Keratinocyte (primary cell): ENCODE results near the gene TNFAIP2. TPM values are rescaled to one million over a fixed set of nuclear protein-coding genes. Genes with fewer than 3 reads are reported as not detected.

ENCODE experiments used
- DNase-seq: peaks from one replicate; pipeline ENCODE4 v3.0.0-alpha.2; 2011; ENCODE audit warnings: low read depth, missing footprints, low spot score
- FAIRE-seq: peaks from 2 replicates; lab custom pipeline; 2011; peaks lifted over from hg19 to GRCh38; lab: Jason Lieb, UNC
- H2AFZ ChIP-seq: 2 replicates; pipeline ENCODE4 v1.6.0; 2012; ENCODE audit warnings: low read length, control low read depth, inconsistent platforms; ENCODE audit not compliant: control insufficient read depth
- H3K27ac ChIP-seq: 2 replicates; pipeline ENCODE4 v1.5.1; 2011; ENCODE audit warnings: low read length; ENCODE audit not compliant: control insufficient read depth, insufficient read depth
- H3K27me3 ChIP-seq: 3 replicates; pipeline ENCODE4 v1.6.0; 2011; ENCODE audit warnings: low read length; ENCODE audit not compliant: control insufficient read depth, insufficient read depth; ENCODE audit errors: extremely low read depth
- H3K36me3 ChIP-seq, 2 experiments: 2 replicates in 1 of 2; 3 replicates in 1 of 2; pipeline ENCODE4 v1.5.1; 2011; ENCODE audit warnings: low read length in 2 of 2, mild to moderate bottlenecking in 1 of 2; ENCODE audit not compliant: control insufficient read depth in 2 of 2, insufficient read depth in 2 of 2; ENCODE audit errors: extremely low read depth in 1 of 2
- H3K4me1 ChIP-seq: 3 replicates; pipeline ENCODE4 v1.5.1; 2011; ENCODE audit warnings: low read length; ENCODE audit not compliant: control insufficient read depth, insufficient read depth; ENCODE audit errors: extremely low read depth
- H3K4me2 ChIP-seq: 3 replicates; pipeline ENCODE4 v1.6.0; 2011; ENCODE audit warnings: low read depth, low read length; ENCODE audit not compliant: control insufficient read depth, insufficient read depth; ENCODE audit errors: extremely low read depth
- H3K4me3 ChIP-seq, 3 experiments: fragments of 200-600 bp in 1 of 3; sonication (generic) in 1 of 3; 2 replicates in 2 of 3; 3 replicates in 1 of 3; pipeline ENCODE4 v1.5.1; 2011 to 2016; ENCODE audit warnings: low read length in 3 of 3, mild to moderate bottlenecking in 3 of 3, control low read depth in 2 of 3, inconsistent platforms in 1 of 3, low read depth in 1 of 3, mixed read lengths in 1 of 3, mixed run types in 1 of 3, moderate library complexity in 1 of 3; ENCODE audit not compliant: control insufficient read depth in 2 of 3, insufficient read depth in 2 of 3; ENCODE audit errors: extremely low read depth in 1 of 3
- H3K79me2 ChIP-seq: 2 replicates; pipeline ENCODE4 v1.6.0; 2012; ENCODE audit warnings: low read length; ENCODE audit not compliant: control insufficient read depth, insufficient read depth
- H3K9ac ChIP-seq: 3 replicates; pipeline ENCODE4 v1.6.0; 2011; ENCODE audit warnings: low read length; ENCODE audit not compliant: control insufficient read depth, insufficient read depth; ENCODE audit errors: extremely low read depth
- H3K9me1 ChIP-seq: 3 replicates; pipeline ENCODE4 v1.6.0; 2011; ENCODE audit warnings: low read length; ENCODE audit not compliant: control insufficient read depth, insufficient read depth; ENCODE audit errors: extremely low read depth
- H3K9me3 ChIP-seq: 2 replicates; pipeline ENCODE4 v1.5.1; 2012; ENCODE audit warnings: low read depth, low read length; ENCODE audit not compliant: control insufficient read depth
- H4K20me1 ChIP-seq: 3 replicates; pipeline ENCODE4 v1.6.0; 2011; ENCODE audit warnings: low read length; ENCODE audit not compliant: control insufficient read depth, insufficient read depth; ENCODE audit errors: extremely low read depth
- EZH2 ChIP-seq: IDR thresholded peaks from one replicate; pipeline ENCODE4 v1.6.1; 2012; ENCODE audit warnings: inconsistent platforms, mild to moderate bottlenecking, low read length, moderate library complexity
- dilution Hi-C: fragments of 300-500 bp; cut with MboI; formaldehyde crosslinking; loops from one replicate; pipeline ENCODE4 v1.7.0; 2020; ENCODE audit warnings: low sequenced_read_pairs; ENCODE audit not compliant: extremely low pct_ligation_motif_present
- polyA plus RNA-seq, 5 experiments: library from polyadenylated mRNA; depleted of rRNA in 3 of 5; stranded (reverse) in 3 of 5; stranded (forward) in 1 of 5; unstranded in 1 of 5; fragments of >200 nt; gene quantifications; 1 replicate in 1 of 5; 2 replicates in 3 of 5; 3 replicates in 1 of 5; pipeline versions ENCODE4 v1.2.1 to v1.2.3, GENCODE V29; 2011 to 2012; ENCODE audit warnings: missing spikeins in 2 of 5, low read depth in 1 of 5, low replicate concordance in 1 of 5
- TF ChIP-seq, protein P1 (sequence below), 3 experiments: IDR thresholded peaks in 1 of 3; conservative IDR thresholded peaks in 1 of 3; optimal IDR thresholded peaks in 1 of 3; 2 replicates in 2 of 3; 3 replicates in 1 of 3; pipeline versions ENCODE3 to v1.5.1; 2011; ENCODE audit warnings: low read length in 3 of 3, mild to moderate bottlenecking in 3 of 3, moderate library complexity in 2 of 3, control low read depth in 1 of 3, inconsistent platforms in 1 of 3; ENCODE audit not compliant: insufficient read depth in 2 of 3; ENCODE audit errors: extremely low read depth in 1 of 3

The TNFAIP2 gene
- polyA plus RNA-seq, 1 donor (not counting 4 experiments of a cell fraction or from before 2014, with no cell fraction given): 0.71 TPM

DNA sequence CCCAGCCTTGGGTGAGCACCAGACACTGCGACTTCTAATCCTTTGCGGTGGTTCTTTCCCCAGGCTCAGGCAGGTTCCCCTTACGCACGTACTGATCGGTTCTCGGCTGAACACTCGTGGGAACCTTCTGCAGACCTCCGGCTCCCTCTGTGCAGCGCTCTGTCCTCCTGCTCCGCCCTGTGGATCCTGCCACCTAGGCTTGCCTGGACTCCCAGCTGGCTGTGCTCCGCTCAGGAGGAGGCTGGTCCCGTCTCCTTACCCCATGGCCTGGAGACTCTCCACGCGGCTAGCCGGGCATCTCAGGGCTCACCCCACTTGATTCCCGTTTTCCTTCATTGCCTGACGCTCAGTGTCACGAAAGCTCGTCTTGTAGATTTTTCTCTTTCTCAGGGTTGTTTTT is 34.7 kb downstream of the TNFAIP2 start:
- Histone ChIP-seq H3K4me3 (no peak overlapping the region), H3K27ac (no peak overlapping the region), H3K4me1 (no peaks in the 10 kb centered on the region), H3K9ac (no peak overlapping the region), H3K9me3 (no peaks in the 10 kb centered on the region), H3K9me1 (no peaks in the 10 kb centered on the region), H4K20me1 (no peaks in the 10 kb centered on the region), H3K36me3 (no peaks in the 10 kb centered on the region), H2AFZ (no peak overlapping the region), H3K79me2 (no peaks in the 10 kb centered on the region), H3K4me2 (no peak overlapping the region), H3K27me3 (peaks cover 18% of the 10 kb centered on the region)
- DNase-seq: no peak
- TF ChIP-seq, protein P1, sequence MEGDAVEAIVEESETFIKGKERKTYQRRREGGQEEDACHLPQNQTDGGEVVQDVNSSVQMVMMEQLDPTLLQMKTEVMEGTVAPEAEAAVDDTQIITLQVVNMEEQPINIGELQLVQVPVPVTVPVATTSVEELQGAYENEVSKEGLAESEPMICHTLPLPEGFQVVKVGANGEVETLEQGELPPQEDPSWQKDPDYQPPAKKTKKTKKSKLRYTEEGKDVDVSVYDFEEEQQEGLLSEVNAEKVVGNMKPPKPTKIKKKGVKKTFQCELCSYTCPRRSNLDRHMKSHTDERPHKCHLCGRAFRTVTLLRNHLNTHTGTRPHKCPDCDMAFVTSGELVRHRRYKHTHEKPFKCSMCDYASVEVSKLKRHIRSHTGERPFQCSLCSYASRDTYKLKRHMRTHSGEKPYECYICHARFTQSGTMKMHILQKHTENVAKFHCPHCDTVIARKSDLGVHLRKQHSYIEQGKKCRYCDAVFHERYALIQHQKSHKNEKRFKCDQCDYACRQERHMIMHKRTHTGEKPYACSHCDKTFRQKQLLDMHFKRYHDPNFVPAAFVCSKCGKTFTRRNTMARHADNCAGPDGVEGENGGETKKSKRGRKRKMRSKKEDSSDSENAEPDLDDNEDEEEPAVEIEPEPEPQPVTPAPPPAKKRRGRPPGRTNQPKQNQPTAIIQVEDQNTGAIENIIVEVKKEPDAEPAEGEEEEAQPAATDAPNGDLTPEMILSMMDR (optimal IDR thresholded peaks at IDR 0.05 in 1 of 3, IDR thresholded peaks at IDR 0.05 in 1 of 3, conservative IDR thresholded peaks at IDR 0.05 in 1 of 3; ENCODE audit: extremely low read depth in 1 of 3, insufficient read depth in 2 of 3, low read length in 3 of 3): no peak
- TF ChIP-seq EZH2: no peak
- no peak for FAIRE-seq
- dilution Hi-C loops: no loop called here

DNA sequence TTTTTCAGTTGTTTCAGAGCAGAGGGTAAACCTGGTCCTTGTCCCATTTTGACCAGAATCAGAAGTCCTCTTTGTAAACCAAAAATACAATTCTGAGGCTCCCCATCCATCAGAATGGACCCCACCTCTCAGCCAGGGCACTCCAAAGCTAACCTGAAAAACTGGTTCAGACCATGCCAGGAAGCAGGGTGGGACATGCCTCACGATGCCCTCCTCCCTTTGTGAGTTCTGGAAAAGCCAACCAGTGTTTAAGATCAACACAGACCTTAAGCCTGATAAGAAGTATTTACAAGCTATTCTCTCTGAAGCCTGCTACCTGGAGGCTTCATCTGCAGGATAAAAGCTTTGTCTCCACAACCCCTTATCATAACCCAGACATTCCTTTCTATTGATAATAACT is 35.4 kb downstream of the TNFAIP2 start:
- H4K20me1 ChIP-seq: no peaks in the 10 kb centered on the region
- H3K9ac ChIP-seq: no peak overlapping the region
- no peak overlapping the region for H2AFZ ChIP-seq
- no peak overlapping the region for H3K27ac ChIP-seq
- FAIRE-seq (no peak), DNase-seq (no peak)
- no peak overlapping the region for H3K4me2 ChIP-seq
- dilution Hi-C loops: no loop called here
- no peak overlapping the region for H3K4me3 ChIP-seq
- no peak for TF ChIP-seq EZH2
- TF ChIP-seq, protein P1 (optimal IDR thresholded peaks at IDR 0.05 in 1 of 3, IDR thresholded peaks at IDR 0.05 in 1 of 3, conservative IDR thresholded peaks at IDR 0.05 in 1 of 3; ENCODE audit: extremely low read depth in 1 of 3, insufficient read depth in 2 of 3, low read length in 3 of 3): no peak
- no peaks in the 10 kb centered on the region for H3K9me1 ChIP-seq
- no peaks in the 10 kb centered on the region for H3K79me2 ChIP-seq
- no peaks in the 10 kb centered on the region for H3K4me1 ChIP-seq
- H3K27me3 ChIP-seq: peaks cover 18% of the 10 kb centered on the region
- no peaks in the 10 kb centered on the region for H3K9me3 ChIP-seq
- no peaks in the 10 kb centered on the region for H3K36me3 ChIP-seq
